NCI-H1417 (cell line): Measurements from ENCODE around the gene TUBA3D.
"Not testable (repeated sequence)": the region's sequence is repeated elsewhere in the genome, so short reads cannot be mapped to it uniquely, and the experiment has no call there.

ENCODE experiments used
- DNase-seq, 3 experiments: peaks; one replicate each; lab custom pipeline; 2025; lab: John Stamatoyannopoulos, UW

Gene TUBA3D

DNA sequence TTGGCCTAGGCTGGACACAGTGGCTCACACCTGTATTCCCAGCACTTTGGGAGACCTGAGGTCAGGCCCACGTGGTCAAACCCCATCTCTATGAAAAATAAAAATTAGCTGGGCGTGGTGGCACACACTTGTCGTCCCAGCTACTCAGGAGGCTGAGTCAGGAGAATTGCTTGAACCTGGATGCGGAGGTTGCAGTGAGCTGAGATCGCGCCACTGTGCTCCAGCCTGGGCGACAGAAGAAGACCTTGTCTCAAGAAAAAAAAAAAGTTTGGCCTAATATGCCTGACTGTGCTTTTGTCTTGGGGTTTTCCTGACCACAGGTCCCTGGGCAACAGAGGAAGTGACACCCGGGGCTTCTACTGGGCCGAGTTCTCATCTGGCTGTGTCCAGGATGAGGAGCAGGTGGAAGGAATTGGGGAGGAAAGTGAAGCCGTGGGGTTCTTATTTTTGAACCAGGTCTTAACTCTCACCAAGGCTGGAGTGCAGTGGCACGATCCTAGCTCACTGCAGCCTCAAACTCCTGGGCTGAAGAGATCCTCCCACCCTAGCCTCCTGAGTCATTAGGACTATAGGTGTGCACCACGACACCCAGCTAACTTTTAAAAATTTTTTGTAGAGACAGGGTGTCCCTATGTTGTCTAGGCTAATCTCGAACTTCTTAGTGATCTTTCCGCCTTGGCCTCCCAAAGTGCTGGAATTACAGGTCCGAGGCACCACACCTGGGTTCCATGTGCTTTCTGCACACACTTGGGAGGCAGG, 38.7 kb downstream of the TUBA3D start:
- DNase-seq: not testable (repeated sequence)

DNA sequence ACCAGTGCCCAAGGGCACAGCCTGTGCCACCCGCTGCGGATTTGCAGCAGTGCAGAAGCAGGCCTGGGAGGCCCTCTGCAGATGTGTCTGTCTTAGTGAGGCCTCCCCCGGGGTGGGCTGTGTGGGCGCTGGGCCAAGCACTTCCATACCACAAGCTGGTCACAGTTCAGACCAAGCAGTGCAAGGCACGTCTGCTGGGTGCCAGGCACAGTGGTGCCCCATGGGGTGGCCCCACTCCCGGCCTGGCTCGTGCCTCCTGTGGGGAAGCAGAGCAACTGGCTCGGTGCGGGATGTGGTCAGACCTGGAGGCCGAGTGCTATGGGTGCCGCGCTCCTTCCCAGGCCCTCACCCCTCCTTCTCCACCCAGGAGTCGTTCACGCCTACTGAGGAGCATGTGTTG, 39.3 kb downstream of the TUBA3D start:
- not testable (repeated sequence) for DNase-seq

DNA sequence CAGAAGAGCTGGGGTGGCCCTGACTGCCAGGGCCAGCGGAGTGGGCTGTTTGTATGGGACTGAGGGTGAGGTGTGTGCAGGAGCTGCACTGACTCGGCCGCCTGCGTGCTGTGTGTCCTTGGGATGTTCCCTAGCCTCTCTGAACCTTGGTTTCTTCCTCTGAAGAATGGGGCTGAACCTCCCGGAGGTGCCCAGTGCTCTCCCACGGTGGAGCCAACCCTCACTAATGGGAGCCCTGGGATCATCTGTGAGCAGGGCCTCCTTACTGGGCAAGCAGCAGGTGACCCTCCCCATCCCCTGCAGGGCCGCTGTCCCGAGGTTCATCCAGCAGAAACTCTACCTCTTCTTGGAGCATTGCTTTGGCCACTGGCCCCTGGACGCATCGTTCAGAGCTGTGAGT, 40.1 kb downstream of the TUBA3D start:
- DNase-seq: no peak

DNA sequence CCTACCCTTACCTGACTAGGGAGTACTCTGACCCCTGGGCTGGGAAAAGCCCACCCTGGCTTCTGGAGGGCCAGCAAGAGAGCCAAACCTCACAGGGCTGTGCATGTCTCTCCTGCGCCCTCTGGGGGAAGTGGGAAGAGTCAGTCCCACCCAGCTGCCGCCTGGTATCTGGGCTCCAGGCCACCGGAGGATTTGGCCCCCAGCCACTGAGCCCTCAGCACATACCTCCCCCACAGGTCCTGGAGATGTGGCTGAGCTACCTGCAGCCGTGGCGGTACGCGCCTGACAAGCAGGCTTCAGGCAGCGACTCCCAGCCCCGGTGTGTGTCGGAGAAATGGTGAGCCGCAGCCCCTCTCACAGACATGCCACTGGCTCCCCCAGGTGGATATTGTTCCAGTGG, 40.7 kb downstream of the TUBA3D start:
- DNase-seq: not testable (repeated sequence)

DNA sequence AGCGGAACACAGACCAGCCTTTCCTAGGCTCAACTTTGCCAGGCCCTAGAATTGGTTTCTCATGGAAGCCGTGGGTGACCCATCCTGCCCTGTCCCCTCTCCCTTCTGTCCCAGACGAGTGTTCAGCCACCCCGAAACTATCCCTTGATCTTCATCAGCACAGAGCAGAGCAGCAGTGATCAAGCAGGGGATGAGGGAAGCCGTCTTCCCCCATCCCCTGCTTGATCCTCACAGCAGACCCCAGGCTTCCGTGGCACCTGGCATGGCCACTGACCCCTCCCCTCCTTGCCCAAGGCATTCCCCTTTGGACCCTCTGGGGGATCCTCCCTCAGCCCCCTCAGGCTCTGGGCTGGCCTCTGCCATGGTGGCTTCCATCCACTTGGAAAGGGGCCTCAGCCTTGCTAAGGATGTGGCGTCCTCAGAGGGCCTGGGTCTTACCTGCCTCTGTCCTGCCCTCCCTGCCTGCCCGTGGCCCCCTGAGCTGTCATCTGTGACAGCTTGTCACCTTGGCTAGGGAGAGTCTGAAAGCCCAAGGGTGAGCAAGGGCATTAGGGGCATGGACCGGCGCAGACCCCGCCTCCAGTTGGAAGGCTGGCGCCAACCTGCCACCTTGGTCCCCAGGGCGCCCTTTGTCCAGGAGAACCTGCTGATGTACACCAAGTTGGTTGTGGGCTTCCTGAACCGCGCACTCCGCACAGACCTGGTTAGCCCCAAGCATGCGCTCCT, 41.4 kb downstream of the TUBA3D start:
- DNase-seq: no peak

DNA sequence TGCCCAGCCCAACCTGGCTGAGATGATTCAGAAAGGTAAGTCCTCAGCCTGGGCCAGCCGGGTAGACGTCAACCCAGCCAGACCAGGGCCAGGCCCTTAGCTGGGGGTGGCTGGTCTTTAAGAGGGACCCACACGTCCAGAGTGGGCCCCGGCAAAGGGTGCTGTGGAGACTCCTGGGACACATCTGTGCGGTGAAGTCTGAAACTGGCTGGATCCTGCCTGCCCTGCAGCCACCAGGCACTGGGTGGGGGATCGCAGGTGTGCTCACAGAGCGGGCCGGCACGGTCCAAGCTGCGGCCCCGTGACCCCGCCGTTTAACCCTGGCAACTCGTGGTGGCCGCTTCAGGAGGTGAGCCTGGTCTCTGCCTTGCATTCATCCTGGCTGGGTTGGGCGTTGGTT, 41.9 kb downstream of the TUBA3D start:
- DNase-seq: not testable (repeated sequence)

DNA sequence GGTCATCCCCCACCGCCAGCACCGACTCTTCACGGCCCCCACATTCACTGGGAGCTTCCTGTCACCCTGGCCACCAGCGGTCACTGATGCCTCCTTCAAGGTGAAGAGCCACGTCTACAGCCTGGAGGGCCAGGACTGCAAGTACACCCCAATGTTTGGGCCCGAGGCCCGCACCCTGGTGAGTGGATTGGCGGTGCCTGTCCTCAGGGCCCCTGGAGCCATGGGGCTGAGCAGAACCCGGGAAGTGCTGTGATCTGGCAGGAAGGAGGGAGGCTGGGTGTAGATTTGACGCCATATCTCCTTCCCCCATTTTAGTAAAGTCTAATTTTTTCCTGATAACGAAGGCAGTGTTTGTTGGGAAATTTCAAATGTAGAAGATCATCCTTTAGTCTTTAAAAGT, 42.6 kb downstream of the TUBA3D start:
- DNase-seq: not testable (repeated sequence)

DNA sequence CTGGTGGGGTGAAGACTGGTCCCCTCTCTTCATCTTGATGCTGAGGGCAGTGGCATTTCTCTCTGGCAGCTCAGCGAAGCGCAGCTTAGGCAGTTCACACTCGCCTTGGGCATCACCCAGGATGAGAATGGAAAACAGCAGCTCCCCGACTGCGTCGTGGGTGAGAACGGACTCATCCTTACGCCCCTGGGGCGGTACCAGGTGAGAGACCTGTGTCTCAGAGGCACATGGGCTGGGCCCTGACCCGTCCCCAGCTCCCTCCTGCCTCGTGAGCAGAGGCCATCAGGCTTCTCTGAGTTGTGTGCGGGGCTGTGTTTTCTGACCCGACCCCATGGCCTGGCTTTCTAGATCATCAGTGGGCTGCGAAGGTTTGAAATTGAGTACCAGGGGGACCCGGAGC, 43.5 kb downstream of the TUBA3D start:
- no peak for DNase-seq

DNA sequence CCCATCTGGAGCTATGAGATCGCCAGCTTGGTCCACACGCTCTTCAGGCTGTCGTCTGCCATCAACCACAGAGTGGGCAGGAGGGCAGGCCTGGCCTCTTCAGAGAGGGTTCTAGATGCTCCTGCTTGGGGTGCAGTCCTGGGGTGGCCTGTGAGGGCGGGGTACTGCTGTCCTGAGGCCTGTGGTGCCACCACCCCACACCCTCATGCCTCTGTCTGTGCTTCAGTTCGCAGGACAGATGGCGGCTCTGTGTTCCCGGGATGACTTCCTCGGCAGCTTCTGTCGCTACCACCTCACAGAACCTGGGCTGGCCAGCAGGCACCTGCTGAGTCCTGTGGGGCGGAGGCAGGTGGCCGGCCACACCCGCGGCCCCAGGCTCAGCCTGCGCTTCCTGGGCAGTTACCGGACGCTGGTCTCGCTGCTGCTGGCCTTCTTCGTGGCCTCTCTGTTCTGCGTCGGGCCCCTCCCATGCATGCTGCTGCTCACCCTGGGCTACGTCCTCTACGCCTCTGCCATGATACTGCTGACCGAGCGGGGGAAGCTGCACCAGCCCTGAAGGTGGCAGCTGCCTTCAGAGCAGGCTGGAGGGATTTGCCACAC, 44.1 kb downstream of the TUBA3D start:
- DNase-seq: not testable (repeated sequence)

DNA sequence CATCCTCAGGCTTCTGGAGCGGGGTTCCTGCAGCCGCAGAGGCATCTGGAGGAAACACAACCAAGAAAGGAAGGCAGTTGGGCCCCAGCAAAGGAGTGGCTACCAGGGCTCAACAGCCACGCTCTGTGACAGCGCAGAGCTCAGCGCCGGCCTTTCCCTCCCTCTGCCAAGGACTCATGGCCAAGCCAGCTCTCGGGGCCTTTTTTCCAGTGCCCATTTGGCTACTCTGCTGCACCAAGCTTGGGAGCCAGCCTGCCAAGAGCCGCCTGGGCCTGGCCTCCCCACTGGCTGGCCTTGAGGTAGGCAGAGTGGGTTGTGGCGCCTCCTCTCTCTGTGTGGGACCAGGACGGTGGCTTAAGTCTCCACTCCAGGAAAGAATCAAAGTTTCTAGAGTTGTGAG, 44.6 kb downstream of the TUBA3D start:
- DNase-seq: no peak

DNA sequence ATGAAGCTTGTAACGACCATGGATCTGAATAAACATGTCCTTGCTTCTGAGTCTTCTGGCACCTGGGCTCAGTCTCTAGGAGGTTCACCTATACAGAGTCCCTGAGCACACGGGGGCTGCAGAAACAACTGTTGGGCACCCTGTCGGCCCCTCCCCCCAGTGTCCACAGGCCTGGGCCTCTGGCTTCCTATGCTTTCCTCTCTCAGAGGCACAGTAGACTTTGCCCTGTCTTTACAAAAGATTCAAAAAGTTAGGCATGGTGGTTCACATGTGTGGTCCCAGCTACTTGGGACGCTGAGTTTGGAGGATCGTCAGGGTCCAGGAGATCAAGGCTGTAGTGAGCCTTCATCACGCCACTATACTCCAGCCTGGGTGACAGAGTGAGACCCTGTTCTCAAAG, 45.6 kb downstream of the TUBA3D start:
- not testable (repeated sequence) for DNase-seq

DNA sequence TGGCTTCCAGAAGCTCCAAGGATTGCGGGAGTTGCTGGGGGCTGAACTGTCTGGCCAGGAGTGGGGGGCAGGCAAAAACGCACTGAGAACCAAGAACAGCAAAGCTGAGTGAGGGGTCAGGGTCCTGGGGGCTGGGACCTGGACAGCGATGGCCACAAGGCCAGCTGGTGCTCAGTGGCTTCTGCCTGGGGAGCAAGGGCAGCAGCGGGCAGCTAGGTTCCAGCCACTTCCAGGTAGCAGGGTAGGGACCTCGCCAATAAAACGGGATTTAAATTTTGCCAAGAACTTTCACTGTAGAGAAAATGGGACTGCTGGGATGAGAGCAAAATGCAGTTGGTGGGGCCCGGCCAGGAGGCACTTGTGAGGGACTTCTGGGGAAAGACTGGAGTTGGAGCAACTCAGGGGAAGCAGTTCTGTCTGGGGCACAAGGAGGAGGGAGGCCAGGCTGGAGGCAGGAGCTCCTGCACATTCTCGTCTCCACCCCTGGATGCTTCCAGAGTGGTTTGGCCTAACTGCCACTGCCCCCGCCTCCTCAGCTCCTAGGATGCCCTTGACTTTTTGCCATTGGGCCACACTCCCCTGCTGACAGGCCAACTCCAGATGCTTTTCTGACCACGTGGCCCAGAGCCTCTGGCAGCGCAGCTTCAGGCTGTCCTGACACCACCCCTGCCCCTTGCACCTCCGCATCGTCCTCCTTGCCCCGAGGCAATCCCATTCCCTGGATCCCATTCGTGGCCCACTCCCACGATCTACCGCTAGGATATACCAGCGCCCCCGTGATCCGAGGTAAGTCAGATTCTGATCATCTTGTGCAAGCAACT, 46.3 kb downstream of the TUBA3D start:
- no peak for DNase-seq

DNA sequence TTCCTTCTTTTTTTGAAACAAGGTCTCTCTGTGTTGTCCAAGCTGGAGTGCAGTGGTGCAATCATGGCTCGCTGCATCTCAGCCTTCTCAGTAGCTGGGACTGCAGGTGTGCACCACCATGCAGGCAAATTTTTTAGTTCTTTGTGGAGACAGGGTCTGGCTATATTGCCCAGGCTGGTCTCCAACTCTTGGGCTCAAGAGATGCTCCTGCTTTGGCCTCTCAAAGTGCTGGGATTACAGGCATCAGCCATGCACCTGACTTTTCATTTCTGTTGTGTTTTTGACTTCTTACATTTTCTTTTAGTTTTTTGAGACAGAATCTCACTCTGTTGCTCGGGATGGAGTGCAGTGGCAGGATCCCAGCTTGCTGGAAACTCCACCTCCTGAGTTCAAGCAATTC, 49.3 kb downstream of the TUBA3D start:
- DNase-seq: not testable (repeated sequence)

DNA sequence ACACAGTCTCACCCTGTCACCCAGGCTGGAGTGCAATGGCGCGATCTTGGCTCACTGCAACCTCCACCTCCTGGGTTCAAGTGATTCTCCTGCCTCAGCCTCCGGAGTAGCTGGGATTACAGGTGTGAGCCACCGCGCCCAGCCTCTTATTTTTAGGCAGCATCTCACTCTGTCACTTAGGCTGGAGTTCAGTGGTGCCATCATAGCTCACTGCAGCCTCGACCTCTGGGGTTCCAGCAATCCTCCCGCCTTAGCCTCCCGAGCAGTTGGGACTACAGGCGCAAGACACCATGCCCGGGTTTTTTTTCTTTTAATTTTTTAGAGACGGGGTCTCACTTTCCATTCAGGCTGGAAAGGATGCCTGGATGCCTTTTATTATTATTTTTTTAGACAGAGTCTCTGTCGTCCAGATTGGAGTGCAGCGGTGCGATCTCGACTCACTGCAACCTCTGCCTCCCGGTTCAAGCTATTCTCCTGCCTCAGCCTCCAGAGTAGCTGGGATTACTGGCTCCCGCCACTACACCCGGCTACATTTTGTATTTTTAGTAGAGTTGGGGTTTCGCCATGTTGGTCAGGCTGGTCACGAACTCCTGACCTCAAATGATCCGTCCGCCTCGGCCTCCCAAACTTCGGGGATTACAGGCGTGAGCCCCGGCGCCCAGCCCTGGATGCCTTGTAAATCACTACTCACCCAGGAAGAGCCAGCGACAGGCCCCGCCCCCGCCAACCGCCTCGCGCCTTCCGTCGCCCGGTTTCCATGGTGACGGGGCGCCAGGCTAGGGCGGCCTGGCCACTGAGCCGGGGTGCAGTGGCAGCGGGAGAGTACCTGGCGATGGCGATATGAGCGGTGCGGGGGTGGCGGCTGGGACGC, 51.4 kb downstream of the TUBA3D start, which contains the start of gene CCDC74A:
CCDC74A (plus strand) TSS at position 758 of the 871 bp plus-strand sequence; CDS start at position 841, 83 bp downstream.
- DNase-seq: peak; percentile 61 to 94 (median 91)

DNA sequence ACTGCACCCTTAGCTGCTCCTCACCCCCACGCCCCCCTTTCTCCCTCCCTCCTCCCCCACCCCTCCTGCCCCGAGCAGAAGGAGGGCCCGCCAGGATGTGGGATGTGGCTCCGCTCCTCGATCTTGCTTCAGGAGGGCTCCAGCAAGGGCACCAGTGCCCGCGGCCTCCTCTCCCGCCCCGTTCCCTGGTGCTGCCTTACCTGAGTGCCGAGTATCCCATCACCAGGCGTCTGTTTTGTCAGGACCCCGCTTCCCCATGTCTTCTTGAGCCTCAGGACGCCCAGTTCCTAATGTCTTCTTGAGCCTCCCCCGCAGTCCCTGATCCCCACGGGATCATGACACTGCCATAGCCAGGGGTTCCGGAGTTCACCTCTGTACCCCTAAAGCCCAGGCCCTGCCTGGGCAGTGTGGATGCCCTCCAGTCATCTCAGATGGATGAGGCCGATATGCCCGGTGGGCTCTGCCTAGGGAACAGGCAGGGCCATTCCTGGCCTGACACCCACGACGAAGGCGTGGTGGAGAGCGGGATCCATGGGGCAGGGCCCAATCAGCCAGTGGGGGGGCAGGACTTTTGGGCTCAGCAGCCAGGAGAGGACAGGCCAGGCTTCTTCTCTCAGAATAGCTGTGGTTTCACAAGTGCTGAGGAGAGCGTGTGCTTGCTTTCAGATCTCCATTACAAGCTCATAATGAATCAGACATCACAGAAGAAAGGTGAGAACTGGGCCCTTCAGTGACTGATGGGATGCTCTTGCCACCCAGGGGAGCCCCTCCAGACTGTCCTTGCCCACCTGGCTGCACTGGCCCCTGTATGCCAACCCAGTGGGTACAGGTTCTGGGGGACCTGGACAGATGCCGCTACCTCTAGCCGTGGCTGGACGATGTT, 53.3 kb downstream of the TUBA3D start:
- DNase-seq: not testable (repeated sequence)

DNA sequence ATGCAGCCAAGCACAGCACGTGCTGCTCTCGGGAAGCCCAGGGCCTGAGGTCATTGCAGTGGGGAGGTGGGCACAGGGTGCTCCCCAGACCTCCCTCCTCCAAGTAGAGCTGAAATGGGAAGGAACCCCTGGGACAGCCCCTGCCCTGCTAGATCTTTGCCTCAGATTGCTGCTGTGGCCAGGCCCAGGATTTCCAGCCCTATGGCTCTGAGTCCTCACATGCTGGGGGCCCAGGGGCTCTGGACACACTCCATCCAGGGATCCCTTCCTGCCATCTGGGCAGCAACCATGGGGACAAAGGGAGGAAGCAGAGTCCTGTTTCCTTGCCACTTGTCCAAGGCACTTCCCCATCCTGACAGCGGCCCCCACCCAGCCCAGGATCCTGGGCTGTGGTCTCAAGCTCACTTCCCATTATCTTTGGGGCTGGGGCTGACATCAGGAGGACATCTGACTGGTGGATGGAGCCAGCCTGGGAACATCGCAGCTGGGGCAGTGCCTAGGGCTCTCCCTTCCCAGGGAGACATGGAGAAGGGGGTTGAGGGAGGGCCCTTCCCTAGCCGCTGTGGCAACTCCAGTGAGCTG, 54.0 kb downstream of the TUBA3D start:
- not testable (repeated sequence) for DNase-seq

DNA sequence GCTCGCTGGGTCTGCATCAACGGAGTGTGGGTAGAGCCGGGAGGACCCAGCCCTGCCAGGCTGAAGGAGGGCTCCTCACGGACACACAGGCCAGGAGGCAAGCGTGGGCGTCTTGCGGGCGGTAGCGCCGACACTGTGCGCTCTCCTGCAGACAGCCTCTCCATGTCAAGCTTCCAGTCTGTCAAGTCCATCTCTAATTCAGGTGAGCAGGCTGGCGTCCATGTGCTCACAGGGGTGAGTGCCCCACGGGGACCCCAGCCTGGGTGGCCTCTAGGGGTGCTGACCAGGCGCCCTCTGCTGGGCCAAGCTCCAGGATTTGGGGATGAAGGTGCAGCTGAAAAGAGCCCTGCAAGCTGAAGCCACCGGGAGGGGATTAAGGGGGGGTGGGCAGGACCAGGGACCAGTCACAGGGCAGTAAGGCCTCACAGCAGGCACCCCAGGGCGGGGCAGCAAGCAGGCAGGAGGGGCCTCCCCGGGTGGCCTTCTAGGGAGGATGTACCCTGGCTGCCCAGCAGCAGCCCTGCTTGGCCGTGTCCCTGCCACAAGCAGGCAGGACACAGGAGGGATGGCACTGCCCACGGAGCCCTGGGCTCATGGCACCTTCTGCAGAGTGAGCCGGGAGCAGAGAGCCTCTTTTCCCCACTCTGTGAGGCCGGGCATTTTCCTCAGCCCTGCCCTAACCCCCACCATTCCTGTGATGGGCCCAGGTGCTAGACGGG, 54.9 kb downstream of the TUBA3D start:
- not testable (repeated sequence) for DNase-seq

DNA sequence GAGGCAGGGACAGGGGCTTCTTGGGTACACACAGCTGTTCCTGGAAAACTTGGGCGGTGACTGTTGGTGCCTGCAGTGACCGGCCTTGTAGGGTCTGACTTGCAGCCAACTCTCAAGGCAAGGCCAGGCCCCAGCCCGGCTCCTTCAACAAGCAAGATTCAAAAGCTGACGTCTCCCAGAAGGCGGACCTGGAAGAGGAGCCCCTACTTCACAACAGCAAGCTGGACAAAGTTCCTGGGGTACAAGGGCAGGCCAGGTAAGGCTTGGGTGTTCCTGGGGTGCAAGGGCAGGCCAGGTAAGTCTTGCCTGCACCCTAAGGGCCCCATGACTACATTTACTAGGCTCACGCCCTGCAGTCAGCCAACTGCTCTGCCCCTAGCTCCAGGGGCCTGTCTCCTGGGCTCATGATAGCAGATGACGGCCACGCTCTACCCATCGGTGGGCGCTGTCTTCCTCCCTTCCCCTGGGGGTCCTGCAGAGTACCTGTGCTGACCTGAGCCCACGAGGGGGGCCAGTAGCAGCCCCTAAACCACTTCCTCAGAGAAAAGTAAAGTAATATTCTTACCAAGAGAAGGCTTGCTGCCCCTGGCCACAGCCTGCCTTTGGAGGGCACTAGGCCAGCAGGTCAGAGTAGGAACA, 55.7 kb downstream of the TUBA3D start:
- DNase-seq: not testable (repeated sequence)
